DND-41 (cell line): ENCODE data around the gene RPL10.

Source experiments
- EZH2 ChIP-seq: IDR thresholded peaks from 3 replicates; pipeline ENCODE4 v1.6.1; 2012; ENCODE audit warnings: borderline replicate concordance, low read depth, mild to moderate bottlenecking, moderate library complexity, low read length, inconsistent platforms; ENCODE audit not compliant: severe bottlenecking
- TF ChIP-seq, protein P1 (sequence below): IDR thresholded peaks from 2 replicates; pipeline ENCODE4 v1.5.1; 2012; ENCODE audit warnings: borderline replicate concordance, low read length, moderate library complexity, mild to moderate bottlenecking; ENCODE audit not compliant: poor library complexity, severe bottlenecking; ENCODE audit errors: extremely low read depth

DNA sequence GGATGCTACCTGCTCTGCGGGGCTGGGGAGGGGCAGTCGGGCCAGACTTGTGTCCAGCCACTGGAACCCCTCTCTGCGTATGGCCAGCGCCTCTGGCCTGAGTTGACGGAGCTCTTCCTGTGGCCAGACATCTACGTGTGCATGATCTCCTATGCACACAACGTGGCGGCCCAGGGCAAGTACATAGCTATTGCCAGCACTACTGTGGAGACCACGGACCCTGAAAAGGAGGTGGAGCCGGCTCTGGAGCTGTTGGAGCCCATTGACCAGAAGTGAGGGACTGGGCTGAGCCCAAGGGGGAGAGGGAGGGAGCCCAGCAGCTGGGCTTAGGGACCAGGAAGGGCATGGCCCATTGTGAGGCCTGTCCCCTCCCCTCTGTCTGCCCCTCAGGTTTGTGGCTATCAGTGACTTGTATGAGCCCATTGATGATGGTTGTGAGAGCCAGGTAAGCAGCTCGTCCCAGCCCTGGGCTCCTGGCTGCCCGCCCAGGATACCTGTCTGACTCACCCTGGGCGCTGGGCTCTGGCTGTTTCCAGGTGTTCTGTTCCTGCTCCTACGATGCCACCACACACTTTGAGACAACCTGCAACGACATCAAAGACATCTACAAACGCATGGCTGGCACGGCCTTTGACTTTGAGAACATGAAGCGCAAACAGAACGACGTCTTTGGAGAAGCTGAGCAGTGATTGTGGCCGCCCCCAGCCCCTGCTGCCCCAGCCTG lies 44.0 kb downstream of the RPL10 start:
- TF ChIP-seq, protein P1, sequence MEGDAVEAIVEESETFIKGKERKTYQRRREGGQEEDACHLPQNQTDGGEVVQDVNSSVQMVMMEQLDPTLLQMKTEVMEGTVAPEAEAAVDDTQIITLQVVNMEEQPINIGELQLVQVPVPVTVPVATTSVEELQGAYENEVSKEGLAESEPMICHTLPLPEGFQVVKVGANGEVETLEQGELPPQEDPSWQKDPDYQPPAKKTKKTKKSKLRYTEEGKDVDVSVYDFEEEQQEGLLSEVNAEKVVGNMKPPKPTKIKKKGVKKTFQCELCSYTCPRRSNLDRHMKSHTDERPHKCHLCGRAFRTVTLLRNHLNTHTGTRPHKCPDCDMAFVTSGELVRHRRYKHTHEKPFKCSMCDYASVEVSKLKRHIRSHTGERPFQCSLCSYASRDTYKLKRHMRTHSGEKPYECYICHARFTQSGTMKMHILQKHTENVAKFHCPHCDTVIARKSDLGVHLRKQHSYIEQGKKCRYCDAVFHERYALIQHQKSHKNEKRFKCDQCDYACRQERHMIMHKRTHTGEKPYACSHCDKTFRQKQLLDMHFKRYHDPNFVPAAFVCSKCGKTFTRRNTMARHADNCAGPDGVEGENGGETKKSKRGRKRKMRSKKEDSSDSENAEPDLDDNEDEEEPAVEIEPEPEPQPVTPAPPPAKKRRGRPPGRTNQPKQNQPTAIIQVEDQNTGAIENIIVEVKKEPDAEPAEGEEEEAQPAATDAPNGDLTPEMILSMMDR: no peak
- TF ChIP-seq EZH2: no peak
